NCI-H460 (cell line): ENCODE measurements around the gene MRPL40. TPM values are rescaled to one million over a fixed set of nuclear protein-coding genes. Genes with fewer than 3 reads are reported as not detected.
A peak's percentile ranks its signal among the peaks of the same experiment; 100 is the strongest.

Experiments
- DNase-seq: peaks from one replicate; pipeline ENCODE4 v3.0.0-alpha.2; 2016; ENCODE audit warnings: low read depth; ENCODE audit errors: extremely low read depth
- polyA plus RNA-seq: library from polyadenylated mRNA; depleted of rRNA; stranded (reverse); fragments of >200 nt; gene quantifications from 2 replicates; pipeline ENCODE4 v1.2.3, GENCODE V29; 2014; cell fraction: nucleus; rRNA removed
- total RNA-seq: library from RNA; depleted of rRNA; stranded (reverse); fragments of >200 nt; shearing (Covaris generic); gene quantifications from 2 replicates; pipeline ENCODE4 v1.2.3, GENCODE V29; 2014; rRNA removed

MRPL40 gene
- 46.1 and 51.3 TPM in 2 replicates for total RNA-seq
- polyA plus RNA-seq = 26.6 and 28.2 TPM in 2 replicates

GRCh38 chr22:19432133-19432851 lies at the start of gene MRPL40:
MRPL40 (plus strand) TSS chr22:19432545; CDS start chr22:19432555, 10 bp downstream.
- peak; percentile 88 for DNase-seq

GRCh38 chr22:19383292-19383691 lies 49.1 kb upstream of the MRPL40 start:
- no peak for DNase-seq

- no peak for DNase-seq
These were observed 47.0 kb upstream of the MRPL40 start for GRCh38 chr22:19385221-19385906.

GRCh38 chr22:19386248-19386647 lies 46.1 kb upstream of the MRPL40 start:
- no peak for DNase-seq

- no peak for DNase-seq
These were observed 45.3 kb upstream of the MRPL40 start for GRCh38 chr22:19387038-19387437.

- no peak for DNase-seq
These were observed 44.8 kb upstream of the MRPL40 start for GRCh38 chr22:19387575-19387974.

GRCh38 chr22:19393704-19394103 lies 38.6 kb upstream of the MRPL40 start:
- DNase-seq = no peak

GRCh38 chr22:19394274-19395050 lies 37.9 kb upstream of the MRPL40 start:
- no peak for DNase-seq

- DNase-seq = no peak
These were observed 37.1 kb upstream of the MRPL40 start for GRCh38 chr22:19395276-19395675.

- no peak for DNase-seq
These were observed 35.8 kb upstream of the MRPL40 start for GRCh38 chr22:19396561-19396933.

GRCh38 chr22:19396934-19397733 lies 35.2 kb upstream of the MRPL40 start:
- no peak for DNase-seq

GRCh38 chr22:19397734-19398104 lies 34.6 kb upstream of the MRPL40 start:
- no peak for DNase-seq

- DNase-seq = no peak
These were observed 34.1 kb upstream of the MRPL40 start for GRCh38 chr22:19398206-19398605.

GRCh38 chr22:19398652-19399051 lies 33.7 kb upstream of the MRPL40 start:
- no peak for DNase-seq

- no peak for DNase-seq
These were observed 31.5 kb upstream of the MRPL40 start for GRCh38 chr22:19400881-19401280.

GRCh38 chr22:19401483-19401882 lies 30.9 kb upstream of the MRPL40 start:
- DNase-seq = no peak

- DNase-seq = no peak
These were observed 29.6 kb upstream of the MRPL40 start for GRCh38 chr22:19402642-19403191.

- no peak for DNase-seq
These were observed 27.7 kb upstream of the MRPL40 start for GRCh38 chr22:19404676-19405075.

GRCh38 chr22:19405133-19405532 lies 27.2 kb upstream of the MRPL40 start:
- no peak for DNase-seq

GRCh38 chr22:19405652-19406051 lies 26.7 kb upstream of the MRPL40 start:
- no peak for DNase-seq
